ENCODE data around the gene ST6GALNAC3.

The ST6GALNAC3 gene

GRCh38 chr1:76503736-76504135 lies 429.2 kb downstream of the ST6GALNAC3 start:
- no peak for DNase-seq (ENCODE audit: low read depth in 2 of 2)

GRCh38 chr1:76507376-76507775 lies 432.8 kb downstream of the ST6GALNAC3 start:
- DNase-seq (ENCODE audit: low read depth in 2 of 2): no peak

GRCh38 chr1:76508871-76509270 lies 434.3 kb downstream of the ST6GALNAC3 start:
- DNase-seq (ENCODE audit: low read depth in 2 of 2): no peak

- DNase-seq (ENCODE audit: low read depth in 2 of 2): no peak
Measured at GRCh38 chr1:76510672-76511557, 436.4 kb downstream of the ST6GALNAC3 start.

- no peak for DNase-seq (ENCODE audit: low read depth in 2 of 2)
Measured at GRCh38 chr1:76511558-76512179, 437.1 kb downstream of the ST6GALNAC3 start.

GRCh38 chr1:76530953-76531352 lies 456.4 kb downstream of the ST6GALNAC3 start:
- DNase-seq (ENCODE audit: low read depth in 2 of 2): no peak

GRCh38 chr1:76541618-76542017 lies 467.1 kb downstream of the ST6GALNAC3 start:
- DNase-seq (ENCODE audit: low read depth in 2 of 2): no peak

- no peak for DNase-seq (ENCODE audit: low read depth in 2 of 2)
Measured at GRCh38 chr1:76542359-76542758, 467.8 kb downstream of the ST6GALNAC3 start.

GRCh38 chr1:76543495-76543894 lies 468.9 kb downstream of the ST6GALNAC3 start:
- no peak for DNase-seq (ENCODE audit: low read depth in 2 of 2)

GRCh38 chr1:76546354-76546933 lies 471.9 kb downstream of the ST6GALNAC3 start:
- DNase-seq (ENCODE audit: low read depth in 2 of 2): no peak

- DNase-seq (ENCODE audit: low read depth in 2 of 2): no peak
Measured at GRCh38 chr1:76547916-76548315, 473.4 kb downstream of the ST6GALNAC3 start.

- no peak for DNase-seq (ENCODE audit: low read depth in 2 of 2)
Measured at GRCh38 chr1:76548513-76549100, 474.1 kb downstream of the ST6GALNAC3 start.

GRCh38 chr1:76554283-76554682 lies 479.7 kb downstream of the ST6GALNAC3 start:
- no peak for DNase-seq (ENCODE audit: low read depth in 2 of 2)

- no peak for DNase-seq (ENCODE audit: low read depth in 2 of 2)
Measured at GRCh38 chr1:76562292-76562691, 487.7 kb downstream of the ST6GALNAC3 start.

GRCh38 chr1:76568573-76569238 lies 494.2 kb downstream of the ST6GALNAC3 start:
- no peak for DNase-seq (ENCODE audit: low read depth in 2 of 2)

- no peak for DNase-seq (ENCODE audit: low read depth in 2 of 2)
Measured at GRCh38 chr1:76571248-76571647, 496.7 kb downstream of the ST6GALNAC3 start.

GRCh38 chr1:76572229-76572628 lies 497.7 kb downstream of the ST6GALNAC3 start:
- no peak for DNase-seq (ENCODE audit: low read depth in 2 of 2)

GRCh38 chr1:76576876-76577524 lies 502.5 kb downstream of the ST6GALNAC3 start:
- no peak for DNase-seq (ENCODE audit: low read depth in 2 of 2)

- no peak for DNase-seq (ENCODE audit: low read depth in 2 of 2)
Measured at GRCh38 chr1:76577525-76578185, 503.1 kb downstream of the ST6GALNAC3 start.

- no peak for DNase-seq (ENCODE audit: low read depth in 2 of 2)
Measured at GRCh38 chr1:76580206-76580605, 505.7 kb downstream of the ST6GALNAC3 start.

GRCh38 chr1:76581712-76582111 lies 507.2 kb downstream of the ST6GALNAC3 start:
- DNase-seq (ENCODE audit: low read depth in 2 of 2): no peak
